ENCODE measurements around the gene PRKAG1.

PRKAG1 gene

DNA sequence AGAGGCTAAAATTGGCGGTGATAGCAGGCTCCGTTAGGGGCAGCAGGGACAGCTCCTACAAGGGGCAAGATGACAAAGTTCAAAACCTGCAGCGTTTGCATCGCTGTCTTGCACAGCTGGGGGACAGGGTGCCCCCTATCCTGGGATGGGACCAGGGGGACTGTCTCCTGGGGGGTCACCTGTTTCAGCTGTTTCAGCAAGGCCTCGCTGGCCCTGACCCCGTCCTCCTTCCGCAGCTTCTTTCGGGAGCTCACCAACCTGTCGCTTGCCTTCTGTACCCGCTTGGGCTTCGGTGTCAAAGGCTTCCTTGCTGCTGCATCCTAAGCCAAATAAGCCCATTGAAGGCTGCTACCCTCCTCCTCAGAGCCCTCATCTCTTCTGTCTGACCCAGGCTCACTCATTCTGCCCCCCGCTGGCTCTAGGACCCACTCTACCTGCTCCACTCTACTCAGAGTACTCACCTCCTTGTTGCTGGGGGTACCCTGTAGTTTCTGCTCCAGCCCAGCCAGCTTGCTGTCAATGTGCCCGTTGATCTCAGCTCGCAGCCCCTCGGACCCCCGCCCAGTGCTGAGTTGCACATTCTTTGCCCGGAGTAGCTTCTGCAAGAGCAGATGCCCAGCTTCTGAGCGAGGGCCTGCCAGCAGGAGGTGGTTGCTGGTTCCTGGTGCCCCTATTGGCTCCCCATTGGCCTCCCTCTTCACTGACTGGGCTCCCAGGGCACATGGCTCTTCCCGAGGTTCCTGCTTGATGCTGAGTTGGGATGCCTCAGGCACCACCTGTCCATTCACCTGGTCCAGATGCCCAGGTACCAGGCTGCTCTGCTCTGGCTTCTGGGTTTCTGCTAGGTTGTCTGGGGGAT is 12.4 kb upstream of the PRKAG1 start:
- FAIRE-seq: no peak

GRCh38 chr12:49030119-49030518 is 11.5 kb upstream of the PRKAG1 start:
- no peak for FAIRE-seq

DNA sequence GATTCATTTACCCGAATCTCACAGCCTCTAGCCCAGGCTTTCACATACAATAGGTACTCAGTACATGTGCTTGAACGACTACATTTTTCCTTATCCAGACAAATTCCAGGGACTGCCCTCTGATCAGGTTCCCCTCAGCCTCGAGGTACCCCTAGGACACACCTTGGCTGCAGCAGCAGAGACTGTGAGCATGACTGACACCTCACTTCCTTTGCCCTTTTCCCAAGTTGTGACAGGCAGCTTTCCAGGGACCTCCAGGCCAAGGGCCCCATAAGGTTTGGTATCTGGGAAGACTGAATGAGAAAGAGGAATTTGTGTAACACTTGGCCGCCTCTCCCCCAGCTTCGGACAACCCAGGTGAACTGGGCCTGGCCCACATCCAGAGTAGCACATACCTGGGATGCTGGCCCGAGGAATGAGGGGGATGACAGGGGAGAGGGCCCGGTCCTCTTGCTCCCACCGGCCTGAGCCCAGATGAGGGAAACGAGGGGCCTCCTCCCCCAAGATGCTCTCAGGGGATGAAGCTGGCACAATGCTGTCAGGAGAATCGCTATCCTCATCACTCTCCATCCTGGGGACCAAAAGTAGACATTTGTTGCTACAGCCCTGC is 10.2 kb upstream of the PRKAG1 start:
- FAIRE-seq: no peak

DNA sequence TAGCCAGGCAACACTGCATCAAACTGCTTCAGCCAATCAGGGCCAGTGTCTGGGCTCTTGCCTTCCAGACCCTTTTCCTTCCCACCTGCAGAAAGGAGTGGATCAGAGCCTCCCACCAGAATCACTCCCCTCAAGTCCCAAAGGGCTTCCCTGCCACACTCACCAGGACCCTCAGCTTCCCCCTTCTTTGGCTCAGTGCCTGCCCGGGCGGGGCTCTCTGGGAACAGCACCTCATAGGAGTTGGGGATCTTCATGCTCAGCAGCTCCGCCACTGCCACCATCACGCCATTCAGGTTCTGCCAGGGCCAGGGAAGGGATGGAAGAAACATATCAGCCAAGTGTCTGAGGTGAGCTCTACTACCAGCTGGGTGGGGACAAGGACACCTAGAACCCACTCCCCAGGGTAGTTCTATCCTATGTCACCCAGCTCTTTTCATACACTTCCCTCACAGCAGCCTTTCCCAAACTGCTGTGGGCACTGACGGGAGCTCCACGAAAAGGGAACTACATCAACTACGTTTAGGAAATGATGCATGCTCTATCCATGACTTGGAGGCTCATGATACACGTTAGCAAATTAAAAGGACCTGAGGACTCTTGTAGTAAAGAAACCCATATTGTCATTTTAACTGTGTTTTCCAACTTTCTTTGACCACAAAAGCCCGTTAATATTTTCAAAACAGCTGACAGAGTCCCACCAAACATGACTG is 9.4 kb upstream of the PRKAG1 start:
- no peak for FAIRE-seq

GRCh38 chr12:49026678-49027480 is 8.3 kb upstream of the PRKAG1 start:
- FAIRE-seq: no peak

DNA sequence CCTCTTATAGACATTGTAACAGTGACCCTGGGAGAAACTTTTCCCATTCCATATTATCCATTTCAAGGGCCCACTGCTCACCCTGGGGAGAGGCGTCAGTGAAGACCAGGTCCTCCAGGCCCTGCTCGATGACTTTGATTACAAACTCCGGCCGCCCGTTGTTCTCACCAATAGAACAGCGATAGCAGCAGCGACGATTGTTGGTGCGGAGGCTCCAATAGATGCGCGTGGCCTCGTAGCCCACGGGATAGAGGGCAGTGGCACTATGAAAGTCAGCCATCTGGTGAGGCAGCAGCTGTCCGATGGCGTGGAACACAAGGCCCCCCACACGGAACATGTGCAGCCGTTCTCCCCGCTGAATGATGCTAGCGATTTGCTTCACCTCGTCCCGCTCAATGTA is 7.5 kb upstream of the PRKAG1 start:
- FAIRE-seq: no peak

GRCh38 chr12:49025463-49025862 is 6.9 kb upstream of the PRKAG1 start:
- FAIRE-seq: no peak

DNA sequence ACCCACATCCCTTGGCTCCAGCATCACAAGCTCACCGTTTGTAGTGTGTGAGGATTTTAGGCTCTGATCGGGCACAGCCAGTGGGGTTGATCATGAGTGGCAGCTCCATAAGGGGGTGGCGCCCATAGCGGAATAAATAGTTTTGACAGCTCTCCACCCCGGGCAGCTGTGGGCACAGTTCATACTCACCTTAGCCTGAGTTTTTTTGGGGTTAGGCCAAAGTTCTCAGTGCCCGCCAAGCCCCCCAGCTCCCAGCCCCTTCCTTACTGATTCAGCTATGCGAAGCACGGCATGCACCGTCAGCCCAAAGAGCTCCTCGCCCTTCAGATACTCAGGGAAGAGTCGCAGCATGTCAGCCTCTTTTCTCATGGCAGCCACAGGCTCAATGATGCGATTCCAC is 6.0 kb upstream of the PRKAG1 start:
- no peak for FAIRE-seq

DNA sequence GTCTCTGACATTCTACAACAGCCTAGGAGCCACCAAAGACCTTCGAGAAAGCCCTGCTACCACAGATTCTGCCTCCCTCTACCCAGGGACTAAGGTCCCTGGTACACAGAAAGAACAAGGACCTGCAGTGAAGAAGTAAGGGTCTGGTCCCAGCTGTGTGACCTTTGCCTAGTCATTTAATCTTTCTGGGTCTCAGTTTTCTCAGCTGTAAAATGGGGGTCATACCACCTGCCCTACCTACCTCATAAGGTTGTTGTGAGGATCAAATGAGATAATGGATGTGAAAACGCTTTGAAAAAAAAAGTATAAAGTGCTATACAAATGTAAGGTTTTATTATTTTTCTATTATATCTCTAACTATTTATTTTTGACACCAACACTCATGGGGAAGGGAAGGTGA is 5.2 kb upstream of the PRKAG1 start:
- FAIRE-seq: no peak

- FAIRE-seq: no peak
Observed at GRCh38 chr12:49022558-49023178, 4.1 kb upstream of the PRKAG1 start.

DNA sequence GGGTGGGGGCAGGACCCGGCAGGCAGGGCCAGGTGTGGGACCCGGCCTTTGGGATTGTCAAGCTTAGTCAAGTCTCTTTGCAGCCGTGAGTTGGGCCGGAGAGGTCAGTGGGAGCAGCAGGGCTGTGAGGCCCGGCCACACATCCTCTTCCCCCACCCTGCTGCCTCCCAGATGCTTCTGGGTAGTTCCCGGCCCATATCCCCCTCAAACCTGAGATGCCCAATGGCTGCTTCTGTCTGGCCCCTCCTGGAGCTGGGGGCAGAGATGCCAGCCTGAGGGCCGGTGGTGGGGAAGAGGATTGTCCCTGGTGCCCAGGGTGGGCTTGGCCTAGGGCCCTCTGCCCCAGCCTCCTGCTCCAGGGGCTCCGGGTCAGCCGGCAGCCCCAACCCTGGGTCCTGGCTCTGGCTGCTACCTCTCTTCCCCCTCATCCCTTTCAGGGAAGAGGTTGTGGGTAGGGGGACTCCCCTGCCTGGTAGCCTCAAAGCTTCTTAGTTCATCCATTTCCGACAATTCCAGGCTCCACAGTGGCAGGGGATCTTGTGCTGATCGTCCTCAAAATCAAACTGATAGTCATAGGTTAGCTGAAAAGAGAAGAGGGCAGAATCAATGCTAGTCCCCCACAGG is 2.8 kb upstream of the PRKAG1 start:
- no peak for FAIRE-seq

DNA sequence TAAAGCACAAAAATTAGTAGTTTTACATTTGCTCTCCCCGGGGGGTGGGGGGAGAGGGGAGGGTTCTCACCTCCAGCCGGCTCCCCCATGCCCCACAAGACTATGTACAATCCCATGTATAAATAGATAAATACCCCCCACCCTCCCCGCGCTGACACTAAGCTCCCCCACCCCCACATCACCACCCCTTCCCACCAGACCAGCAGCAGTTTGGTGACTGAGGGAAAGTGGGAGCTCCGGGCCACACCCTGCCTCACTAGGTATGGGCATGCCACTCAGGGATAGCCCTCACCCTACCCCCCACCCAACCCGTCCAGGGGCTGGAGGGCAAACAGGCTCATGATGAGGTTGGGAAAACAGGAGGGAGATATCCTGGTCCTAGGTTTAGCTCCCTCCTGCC is 1.9 kb upstream of the PRKAG1 start:
- no peak for FAIRE-seq

GRCh38 chr12:49019443-49020324 is 1.1 kb upstream of the PRKAG1 start:
- FAIRE-seq: no peak

- no peak for FAIRE-seq
Observed at GRCh38 chr12:49019120-49019430, 499 bp upstream of the PRKAG1 start.

- no peak for FAIRE-seq
Observed at GRCh38 chr12:49017891-49018260, 700 bp downstream of the PRKAG1 start.

DNA sequence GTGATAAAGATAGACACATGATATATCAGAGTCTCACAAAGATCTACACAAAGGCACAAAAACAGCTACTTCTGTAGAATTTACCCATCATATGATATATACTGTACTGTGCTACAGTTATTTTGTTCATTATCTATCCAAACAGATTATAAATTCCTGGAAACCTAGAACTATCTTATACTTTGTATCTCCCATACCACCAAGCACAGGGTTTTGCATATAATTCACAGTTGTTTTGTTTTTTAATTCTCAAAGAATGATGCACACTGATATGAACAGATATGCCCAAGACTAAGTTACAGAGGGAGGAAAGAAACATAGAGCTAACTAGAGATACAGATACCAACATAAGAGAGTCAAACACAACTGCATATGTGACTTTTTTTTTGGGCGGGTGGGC is 3.4 kb downstream of the PRKAG1 start:
- FAIRE-seq: no peak

- no peak for FAIRE-seq
Observed at GRCh38 chr12:49014547-49014946, 4.0 kb downstream of the PRKAG1 start.

GRCh38 chr12:49013428-49013827 is 5.1 kb downstream of the PRKAG1 start:
- no peak for FAIRE-seq

DNA sequence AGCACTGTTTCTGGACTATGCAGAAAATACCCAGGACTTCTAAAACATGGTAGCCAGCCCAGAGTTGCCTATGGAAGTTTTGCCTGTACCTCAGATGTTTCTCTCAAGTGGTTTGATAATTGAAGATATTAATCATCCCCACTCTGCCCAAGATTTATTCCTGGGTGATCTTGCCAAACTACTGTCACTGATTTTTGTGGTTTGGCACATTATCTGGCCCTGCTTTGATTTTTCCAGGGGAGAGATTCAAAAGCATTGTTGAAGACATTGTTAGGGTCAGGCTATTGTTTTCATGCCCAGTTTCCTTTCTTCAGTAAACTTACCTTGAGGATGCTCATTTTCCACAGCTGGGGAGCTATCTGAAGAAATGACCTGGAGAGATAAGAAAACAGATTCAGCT is 5.8 kb downstream of the PRKAG1 start:
- FAIRE-seq: no peak

GRCh38 chr12:49010092-49010668 is 8.4 kb downstream of the PRKAG1 start:
- no peak for FAIRE-seq

DNA sequence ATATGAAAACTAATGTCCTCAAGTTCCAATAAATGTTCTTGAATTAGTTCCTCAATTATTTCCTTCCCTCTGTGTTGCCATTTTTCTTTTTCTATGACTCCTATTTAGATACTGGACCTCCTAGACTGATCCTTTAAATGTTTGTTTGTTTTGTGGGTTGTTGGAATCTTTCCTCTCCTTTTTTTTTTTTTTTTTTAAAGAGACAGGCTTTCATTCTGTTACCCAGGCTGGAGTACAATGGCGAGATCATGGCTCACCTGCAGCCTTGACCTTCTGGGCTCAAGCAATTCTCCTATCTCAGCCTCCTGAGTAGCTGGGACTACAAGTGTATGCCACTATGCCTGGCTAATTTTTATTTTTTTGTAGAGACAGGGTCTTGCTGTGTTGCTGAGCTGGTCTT is 9.6 kb downstream of the PRKAG1 start:
- FAIRE-seq: no peak

All from endometrium (tissue), 2 donors.